ENCODE data around the gene SLC4A5.

Gene SLC4A5

GRCh38 chr2:74181739-74182138 is 161.5 kb downstream of the SLC4A5 start:
- TF ChIP-seq, protein P1, sequence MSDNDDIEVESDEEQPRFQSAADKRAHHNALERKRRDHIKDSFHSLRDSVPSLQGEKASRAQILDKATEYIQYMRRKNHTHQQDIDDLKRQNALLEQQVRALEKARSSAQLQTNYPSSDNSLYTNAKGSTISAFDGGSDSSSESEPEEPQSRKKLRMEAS (IDR thresholded peaks at IDR 0.05): no peak
- TF ChIP-seq CEBPB (IDR thresholded peaks at IDR 0.05) (no peak), EP300 (IDR thresholded peaks at IDR 0.05; ENCODE audit: borderline replicate concordance) (no peak), USF1 (IDR thresholded peaks at IDR 0.05) (no peak), TEAD4 (IDR thresholded peaks at IDR 0.05) (no peak), EGR1 (IDR thresholded peaks at IDR 0.05) (no peak), NFIC (IDR thresholded peaks at IDR 0.05) (no peak), REST (IDR thresholded peaks at IDR 0.05; ENCODE audit: low read depth) (no peak), RAD21 (IDR thresholded peaks at IDR 0.05; ENCODE audit: low read depth) (no peak), CREB1 (IDR thresholded peaks at IDR 0.05; ENCODE audit: low read depth) (no peak)

- TF ChIP-seq TCF12 (IDR thresholded peaks at IDR 0.05; ENCODE audit: low read depth) (no peak), EGR1 (IDR thresholded peaks at IDR 0.05) (no peak), ZBTB7A (IDR thresholded peaks at IDR 0.05; ENCODE audit: low read depth) (no peak), RAD21 (IDR thresholded peaks at IDR 0.05; ENCODE audit: low read depth) (no peak), YY1 (IDR thresholded peaks at IDR 0.05; ENCODE audit: low read depth) (no peak; the same call in 1 of the 2 replicates), TEAD4 (IDR thresholded peaks at IDR 0.05) (no peak), CEBPB (IDR thresholded peaks at IDR 0.05) (no peak), TAF1 (IDR thresholded peaks at IDR 0.05; ENCODE audit: low read depth) (no peak), CREB1 (IDR thresholded peaks at IDR 0.05; ENCODE audit: low read depth) (no peak), REST (IDR thresholded peaks at IDR 0.05; ENCODE audit: low read depth) (no peak), USF1 (IDR thresholded peaks at IDR 0.05) (no peak), NFIC (IDR thresholded peaks at IDR 0.05) (no peak), EP300 (IDR thresholded peaks at IDR 0.05; ENCODE audit: borderline replicate concordance) (no peak), FOXM1 (IDR thresholded peaks at IDR 0.05; ENCODE audit: borderline replicate concordance, low read depth) (no peak)
- TF ChIP-seq, protein P1 (IDR thresholded peaks at IDR 0.05): no peak
Measured at GRCh38 chr2:74179063-74179865, 164.0 kb downstream of the SLC4A5 start.

- TF ChIP-seq CEBPB (IDR thresholded peaks at IDR 0.05) (no peak), EP300 (IDR thresholded peaks at IDR 0.05; ENCODE audit: borderline replicate concordance) (no peak; the same call in 1 of the 2 replicates), CREB1 (IDR thresholded peaks at IDR 0.05; ENCODE audit: low read depth) (no peak), NFIC (IDR thresholded peaks at IDR 0.05) (no peak), YY1 (IDR thresholded peaks at IDR 0.05; ENCODE audit: low read depth) (peak; percentile 64; the same call in 1 of the 2 replicates), TAF1 (IDR thresholded peaks at IDR 0.05; ENCODE audit: low read depth) (peak; percentile 93), TEAD4 (IDR thresholded peaks at IDR 0.05) (peak; percentile 38; the same call in 1 of the 2 replicates), REST (IDR thresholded peaks at IDR 0.05; ENCODE audit: low read depth) (no peak), ZBTB7A (IDR thresholded peaks at IDR 0.05; ENCODE audit: low read depth) (0 out of 2 replicates have a peak, but pooled peaks have one; percentile 54), USF1 (IDR thresholded peaks at IDR 0.05) (no peak; the same call in 1 of the 2 replicates), TCF12 (IDR thresholded peaks at IDR 0.05; ENCODE audit: low read depth) (peak; percentile 60; the same call in 1 of the 2 replicates), EGR1 (IDR thresholded peaks at IDR 0.05) (peak; percentile 46), FOXM1 (IDR thresholded peaks at IDR 0.05; ENCODE audit: borderline replicate concordance, low read depth) (peak; percentile 55; the same call in 1 of the 2 replicates)
- TF ChIP-seq, protein P1 (IDR thresholded peaks at IDR 0.05): peak; percentile 14
Measured at GRCh38 chr2:74178211-74179062, 164.8 kb downstream of the SLC4A5 start, which contains the start of gene MOB1A. Gene MOB1A (minus strand): TSS chr2:74178879. CDS start chr2:74178674, 205 bp downstream.
